ENCODE data around the gene MAPK8IP1. TPM values are rescaled to one million over a fixed set of nuclear protein-coding genes. Genes with fewer than 3 reads are reported as not detected.
A peak's percentile ranks its signal among the peaks of the same experiment; 100 is the strongest.

Gene MAPK8IP1
- total and polyA plus RNA-seq, 2 experiments from 2014 or later: 5.9 to 39.4 TPM

DNA sequence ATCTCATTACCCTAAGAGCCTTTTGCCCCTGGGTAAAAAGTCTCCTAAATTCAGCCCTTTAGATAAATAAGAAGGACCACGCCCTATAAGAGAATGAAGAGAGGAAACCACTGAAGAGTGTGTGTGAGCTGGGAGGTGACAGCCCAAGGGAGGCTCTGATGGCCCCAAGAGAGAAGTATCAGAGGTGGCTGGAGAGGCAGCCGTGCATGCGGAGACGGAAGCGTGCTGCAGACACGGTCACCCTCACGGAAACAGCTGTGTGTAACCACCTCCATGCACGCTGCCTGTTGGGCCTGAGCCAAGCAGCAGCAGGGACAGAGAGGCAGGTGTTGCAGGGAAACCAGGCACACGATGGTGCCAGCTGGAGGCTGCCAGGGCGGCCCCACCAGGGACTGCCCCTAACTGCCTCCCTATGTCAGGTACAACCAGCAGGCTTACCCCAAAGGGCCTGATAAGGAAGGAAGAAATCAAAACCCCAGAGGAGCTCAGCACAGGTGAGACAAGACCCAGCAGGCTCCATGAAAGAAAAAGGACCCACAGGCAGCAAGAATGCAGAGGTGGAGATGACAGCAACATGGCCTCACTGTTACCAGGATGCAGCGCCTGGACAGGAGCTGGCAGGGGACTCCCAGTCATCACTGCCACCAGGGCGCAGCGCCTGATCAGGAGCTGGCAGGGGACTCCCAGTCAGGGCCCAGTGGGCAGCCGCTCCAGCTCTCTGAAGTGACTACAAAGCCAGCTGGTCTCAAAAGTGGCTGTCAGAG is 44.8 kb downstream of the MAPK8IP1 start:
- DNase-seq (ENCODE audit: low spot score): no peak

DNA sequence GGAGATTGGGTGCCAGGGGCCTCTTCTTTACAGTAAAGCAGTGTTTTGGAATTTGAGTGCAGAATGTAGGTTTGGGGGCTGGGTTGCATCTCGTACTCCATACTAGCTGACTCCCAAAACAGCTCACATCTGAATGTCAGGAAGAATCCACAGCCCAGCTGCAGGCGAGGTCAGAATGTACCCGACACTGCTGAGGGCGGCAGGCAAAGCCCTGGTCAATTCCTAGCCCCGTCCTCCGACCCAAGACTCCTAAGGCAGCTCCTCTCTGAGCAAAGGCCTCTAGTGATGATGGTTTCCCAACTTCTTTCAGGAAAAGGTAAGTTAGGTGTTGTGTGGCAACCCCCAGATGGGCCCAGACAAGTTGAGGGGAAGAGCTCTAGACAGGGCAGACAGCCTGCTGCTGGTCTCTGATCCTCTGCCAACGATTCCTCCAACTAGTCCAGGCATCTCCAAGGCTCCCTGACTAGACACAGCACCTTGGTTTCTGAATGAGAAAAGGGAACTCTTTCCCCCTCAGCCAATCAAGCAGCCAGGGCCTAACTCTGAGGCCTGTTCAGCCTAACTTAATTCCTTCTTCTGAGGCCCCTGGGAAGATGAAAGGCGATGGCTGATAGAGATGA is 45.6 kb downstream of the MAPK8IP1 start:
- Histone ChIP-seq H3K4me2 (no peak overlapping the region), H3K4me1 (ENCODE audit: insufficient read depth) (no peaks in the 10 kb centered on the region), H3F3A (replicated peaks; ENCODE audit: low read depth) (0 out of 2 replicates have a peak, but pooled peaks cover 6% of the 10 kb centered on the region), H3K9me2 (ENCODE audit: insufficient read depth) (no peaks in the 10 kb centered on the region), H3K4me3 (no peak overlapping the region), H3K27me3 (ENCODE audit: insufficient read depth) (no peaks in the 10 kb centered on the region), H3K27ac (ENCODE audit: low read depth) (peak overlapping the region; percentile 45; the same call in 1 of the 2 replicates), H2AFZ (no peak overlapping the region), H3K79me2 (replicated peaks; ENCODE audit: insufficient read depth) (no peaks in the 10 kb centered on the region), H3K36me3 (ENCODE audit: insufficient read depth) (peaks cover 11% of the 10 kb centered on the region; the same call in 1 of the 2 replicates), H4K20me1 (replicated peaks; ENCODE audit: insufficient read depth) (peaks cover 4% of the 10 kb centered on the region)
- Mint-ChIP-seq H3K4me3 (no peak overlapping the region), H3K9me3 (no peaks in the 10 kb centered on the region), H3K27me3 (ENCODE audit: insufficient read depth, low read depth, poor library complexity) (peaks cover 10% of the 10 kb centered on the region), H3K27ac (peak overlapping the region; percentile 60; the same call in 1 of the 2 replicates), H3K36me3 (ENCODE audit: low read depth) (peaks cover 44% of the 10 kb centered on the region), H3K4me1 (peaks cover 17% of the 10 kb centered on the region)
- no peak for ATAC-seq
- DNase-seq (ENCODE audit: low spot score): no peak
- TF ChIP-seq STAT1 (IDR thresholded peaks at IDR 0.05; ENCODE audit: unreplicated experiment) (no peak), ZNF114 (CRISPR knock-in tag; IDR thresholded peaks at IDR 0.05) (no peak), POLR2AphosphoS5 (IDR thresholded peaks at IDR 0.05; ENCODE audit: low read depth) (no peak), CREB1 (CRISPR knock-in tag; IDR thresholded peaks at IDR 0.05; ENCODE audit: low read depth) (no peak), ZNF331 (CRISPR knock-in tag; IDR thresholded peaks at IDR 0.05; ENCODE audit: low read depth) (no peak), NANOG (IDR thresholded peaks at IDR 0.05; ENCODE audit: borderline replicate concordance) (no peak), JUNB (IDR thresholded peaks at IDR 0.05; ENCODE audit: unreplicated experiment) (no peak)
- TF ChIP-seq, protein P1, sequence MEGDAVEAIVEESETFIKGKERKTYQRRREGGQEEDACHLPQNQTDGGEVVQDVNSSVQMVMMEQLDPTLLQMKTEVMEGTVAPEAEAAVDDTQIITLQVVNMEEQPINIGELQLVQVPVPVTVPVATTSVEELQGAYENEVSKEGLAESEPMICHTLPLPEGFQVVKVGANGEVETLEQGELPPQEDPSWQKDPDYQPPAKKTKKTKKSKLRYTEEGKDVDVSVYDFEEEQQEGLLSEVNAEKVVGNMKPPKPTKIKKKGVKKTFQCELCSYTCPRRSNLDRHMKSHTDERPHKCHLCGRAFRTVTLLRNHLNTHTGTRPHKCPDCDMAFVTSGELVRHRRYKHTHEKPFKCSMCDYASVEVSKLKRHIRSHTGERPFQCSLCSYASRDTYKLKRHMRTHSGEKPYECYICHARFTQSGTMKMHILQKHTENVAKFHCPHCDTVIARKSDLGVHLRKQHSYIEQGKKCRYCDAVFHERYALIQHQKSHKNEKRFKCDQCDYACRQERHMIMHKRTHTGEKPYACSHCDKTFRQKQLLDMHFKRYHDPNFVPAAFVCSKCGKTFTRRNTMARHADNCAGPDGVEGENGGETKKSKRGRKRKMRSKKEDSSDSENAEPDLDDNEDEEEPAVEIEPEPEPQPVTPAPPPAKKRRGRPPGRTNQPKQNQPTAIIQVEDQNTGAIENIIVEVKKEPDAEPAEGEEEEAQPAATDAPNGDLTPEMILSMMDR (conservative IDR thresholded peaks at IDR 0.05; ENCODE audit: low read depth in 2 of 2): no peak
- TF ChIP-seq, protein P2, sequence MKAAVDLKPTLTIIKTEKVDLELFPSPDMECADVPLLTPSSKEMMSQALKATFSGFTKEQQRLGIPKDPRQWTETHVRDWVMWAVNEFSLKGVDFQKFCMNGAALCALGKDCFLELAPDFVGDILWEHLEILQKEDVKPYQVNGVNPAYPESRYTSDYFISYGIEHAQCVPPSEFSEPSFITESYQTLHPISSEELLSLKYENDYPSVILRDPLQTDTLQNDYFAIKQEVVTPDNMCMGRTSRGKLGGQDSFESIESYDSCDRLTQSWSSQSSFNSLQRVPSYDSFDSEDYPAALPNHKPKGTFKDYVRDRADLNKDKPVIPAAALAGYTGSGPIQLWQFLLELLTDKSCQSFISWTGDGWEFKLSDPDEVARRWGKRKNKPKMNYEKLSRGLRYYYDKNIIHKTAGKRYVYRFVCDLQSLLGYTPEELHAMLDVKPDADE (IDR thresholded peaks at IDR 0.05): no peak
- TF ChIP-seq, protein P3, sequence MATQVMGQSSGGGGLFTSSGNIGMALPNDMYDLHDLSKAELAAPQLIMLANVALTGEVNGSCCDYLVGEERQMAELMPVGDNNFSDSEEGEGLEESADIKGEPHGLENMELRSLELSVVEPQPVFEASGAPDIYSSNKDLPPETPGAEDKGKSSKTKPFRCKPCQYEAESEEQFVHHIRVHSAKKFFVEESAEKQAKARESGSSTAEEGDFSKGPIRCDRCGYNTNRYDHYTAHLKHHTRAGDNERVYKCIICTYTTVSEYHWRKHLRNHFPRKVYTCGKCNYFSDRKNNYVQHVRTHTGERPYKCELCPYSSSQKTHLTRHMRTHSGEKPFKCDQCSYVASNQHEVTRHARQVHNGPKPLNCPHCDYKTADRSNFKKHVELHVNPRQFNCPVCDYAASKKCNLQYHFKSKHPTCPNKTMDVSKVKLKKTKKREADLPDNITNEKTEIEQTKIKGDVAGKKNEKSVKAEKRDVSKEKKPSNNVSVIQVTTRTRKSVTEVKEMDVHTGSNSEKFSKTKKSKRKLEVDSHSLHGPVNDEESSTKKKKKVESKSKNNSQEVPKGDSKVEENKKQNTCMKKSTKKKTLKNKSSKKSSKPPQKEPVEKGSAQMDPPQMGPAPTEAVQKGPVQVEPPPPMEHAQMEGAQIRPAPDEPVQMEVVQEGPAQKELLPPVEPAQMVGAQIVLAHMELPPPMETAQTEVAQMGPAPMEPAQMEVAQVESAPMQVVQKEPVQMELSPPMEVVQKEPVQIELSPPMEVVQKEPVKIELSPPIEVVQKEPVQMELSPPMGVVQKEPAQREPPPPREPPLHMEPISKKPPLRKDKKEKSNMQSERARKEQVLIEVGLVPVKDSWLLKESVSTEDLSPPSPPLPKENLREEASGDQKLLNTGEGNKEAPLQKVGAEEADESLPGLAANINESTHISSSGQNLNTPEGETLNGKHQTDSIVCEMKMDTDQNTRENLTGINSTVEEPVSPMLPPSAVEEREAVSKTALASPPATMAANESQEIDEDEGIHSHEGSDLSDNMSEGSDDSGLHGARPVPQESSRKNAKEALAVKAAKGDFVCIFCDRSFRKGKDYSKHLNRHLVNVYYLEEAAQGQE (IDR thresholded peaks at IDR 0.05; ENCODE audit: unreplicated experiment): no peak

More for the DNA sequence above, 44.8 kb downstream of the MAPK8IP1 start:
- peak; percentile 10; the same call in 2 of the 3 replicates for ATAC-seq
- H3K9me3 Mint-ChIP-seq: no peaks in the 10 kb centered on the region; the same call in 2 of the 3 replicates
- Histone ChIP-seq H3K79me2 (replicated peaks; ENCODE audit: insufficient read depth) (peaks cover 2% of the 10 kb centered on the region; the same call in 1 of the 2 replicates), H4K20me1 (replicated peaks; ENCODE audit: insufficient read depth) (peaks cover 4% of the 10 kb centered on the region), H3K4me2 (no peak overlapping the region), H2AFZ (no peak overlapping the region), H3F3A (replicated peaks; ENCODE audit: low read depth) (0 out of 2 replicates have a peak, but pooled peaks cover 4% of the 10 kb centered on the region), H3K4me1 (ENCODE audit: insufficient read depth) (no peaks in the 10 kb centered on the region), H3K9me2 (ENCODE audit: insufficient read depth) (no peaks in the 10 kb centered on the region), H3K27me3 (ENCODE audit: insufficient read depth) (no peaks in the 10 kb centered on the region), H3K27ac (ENCODE audit: low read depth) (peak overlapping the region; percentile 50; the same call in 1 of the 2 replicates), H3K36me3 (ENCODE audit: insufficient read depth) (peaks cover 6% of the 10 kb centered on the region; the same call in 1 of the 2 replicates), H3K4me3 (no peak overlapping the region)
- peaks cover 50% of the 10 kb centered on the region for H3K36me3 Mint-ChIP-seq (ENCODE audit: low read depth)
- no peak for TF ChIP-seq STAT1 (IDR thresholded peaks at IDR 0.05; ENCODE audit: unreplicated experiment)
- TF ChIP-seq, protein P1 (conservative IDR thresholded peaks at IDR 0.05; ENCODE audit: low read depth in 2 of 2): peak in 1 of 2 experiments; percentile 36; a peak in 2 of 4 replicates
- H3K4me1 Mint-ChIP-seq: peaks cover 17% of the 10 kb centered on the region
- H3K4me3 Mint-ChIP-seq: no peak overlapping the region; the same call in 2 of the 3 replicates
- peaks cover 13% of the 10 kb centered on the region for H3K27me3 Mint-ChIP-seq (ENCODE audit: insufficient read depth, low read depth, poor library complexity)
- peak overlapping the region; percentile 7 for H3K27ac Mint-ChIP-seq
